PFSK-1 (cell line): ENCODE measurements around the gene RNU5D-1.

ENCODE experiments used
- REST ChIP-seq, 2 experiments: IDR thresholded peaks; 2 replicates each; pipeline versions ENCODE4 v1.6.1 to v1.8.0; 2011 to 2012; ENCODE audit warnings: low read depth in 2 of 2, low read length in 2 of 2, control low read depth in 1 of 2, inconsistent platforms in 1 of 2, mild to moderate bottlenecking in 1 of 2, moderate library complexity in 1 of 2; ENCODE audit not compliant: insufficient read depth in 1 of 2
- TAF1 ChIP-seq: IDR thresholded peaks from 2 replicates; pipeline ENCODE4 v1.6.1; 2012; ENCODE audit warnings: low read length, control low read depth, borderline replicate concordance; ENCODE audit not compliant: insufficient read depth

- TF ChIP-seq TAF1 (peak; percentile 10; the same call in 1 of the 2 replicates), REST (IDR thresholded peaks at IDR 0.05; ENCODE audit: insufficient read depth in 1 of 2, low read depth in 2 of 2, low read length in 2 of 2) (no peak)
Measured at GRCh38 chr1:44730741-44731512, at the start of gene RNU5D-1.
